ENCODE data around the gene CREBL2. TPM values are rescaled to one million over a fixed set of nuclear protein-coding genes. Genes with fewer than 3 reads are reported as not detected.

The CREBL2 gene
- total RNA-seq, 5 donors from 2014 or later (not counting 1 experiment from before 2014, with no cell fraction given), result 24.4 to 37.2 (median 33.8) TPM

GRCh38 chr12:12654691-12655460, 43.2 kb downstream of the CREBL2 start:
- H3K9me3 Mint-ChIP-seq, result peaks cover 0 to 12% (median 5%) of the 10 kb centered on the region in 3 donors
- H3K4me1 ChIP-seq (ENCODE audit: control insufficient read depth in 1 of 2, extremely low read depth in 1 of 2, insufficient read depth in 2 of 2, low read length in 2 of 2), result peaks cover 0 to 8% of the 10 kb centered on the region in 2 experiments
- ChIA-PET CTCF (interaction anchor here (0.7 to 2.7 kb wide), 18 partner anchors 9 to 864 kb away, joined by 3 to 20 read pairs (median 4); partner anchors contain the start of gene DUSP16 (in 1 of the 2)), POLR2A (interaction anchor here (0.6 kb wide), 2 partner anchors 92 to 114 kb away, joined by 3 read pairs; no protein-coding TSS in a partner anchor)
- ATAC-seq (replicated peaks in 1 of 4) (no peak), DNase-seq (no peak)
- no peaks in the 10 kb centered on the region for H3K9me3 ChIP-seq
- H3K27ac Mint-ChIP-seq, result no peak overlapping the region
- H3K27me3 ChIP-seq (replicated peaks in 1 of 2; ENCODE audit: control insufficient read depth in 2 of 2, extremely low read depth in 1 of 2, insufficient read depth in 2 of 2, low read length in 1 of 2), result no peaks in the 10 kb centered on the region
- no CpG with 5 or more reads among the region's 3 CpGs for WGBS (ENCODE audit: insufficient coverage)
- H3K36me3 ChIP-seq (ENCODE audit: control insufficient read depth in 2 of 2, extremely low read depth in 1 of 2, insufficient read depth in 1 of 2, low read length in 1 of 2), result peaks cover 0 to 2% of the 10 kb centered on the region in 2 donors
- no peak overlapping the region for H3K4me3 Mint-ChIP-seq
- H3K27me3 Mint-ChIP-seq, result no peaks in the 10 kb centered on the region
- H3K4me3 ChIP-seq (ENCODE audit: control insufficient read depth in 1 of 2, extremely low read depth in 1 of 2, low read length in 1 of 2), result no peak overlapping the region
- peaks cover 3% of the 10 kb centered on the region for H3K36me3 Mint-ChIP-seq
- no peak overlapping the region for H3K27ac ChIP-seq (ENCODE audit: low read length)
- peaks cover 12 to 13% (median 13%) of the 10 kb centered on the region in 3 donors for H3K4me1 Mint-ChIP-seq

DNA sequence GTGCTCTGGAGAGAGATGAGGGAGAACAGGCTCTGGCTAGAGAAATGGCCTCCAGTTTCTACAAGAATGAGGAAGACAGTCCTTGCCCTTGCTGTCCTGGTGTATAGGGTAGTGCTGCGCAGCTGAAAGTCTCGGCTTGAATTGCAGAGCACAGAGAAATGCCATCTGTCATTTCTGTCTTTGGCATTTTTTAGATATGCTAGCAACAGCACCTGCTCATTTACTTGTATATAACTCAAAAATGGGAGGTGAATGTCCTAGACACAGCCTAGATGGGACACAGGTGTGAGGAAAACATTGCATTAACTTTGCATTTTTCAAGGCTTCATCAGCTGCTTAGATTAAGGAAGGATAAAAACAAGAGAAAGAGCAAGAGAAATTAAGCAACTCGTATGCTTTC, 48.5 kb downstream of the CREBL2 start:
- H3K9me3 Mint-ChIP-seq, result no peaks in the 10 kb centered on the region
- POLR2A ChIA-PET, result interaction anchor here in 1 of 2 donors (0.6 kb wide), 1 partner anchor 188 kb away, joined by 12 read pairs; no protein-coding TSS in a partner anchor
- DNase-seq (no peak), ATAC-seq (replicated peaks in 1 of 4) (no peak)
- H3K27me3 Mint-ChIP-seq, result no peaks in the 10 kb centered on the region
- CTCF ChIA-PET, result interaction anchor here in 1 of 2 donors (0.6 kb wide), 1 partner anchor 326 kb away, joined by 4 read pairs; no protein-coding TSS in a partner anchor
- H3K4me1 Mint-ChIP-seq, result peaks cover 7% of the 10 kb centered on the region in 3 donors
- H3K4me3 Mint-ChIP-seq, result no peak overlapping the region
- no CpG with 5 or more reads among the region's 3 CpGs for whole genome bisulfite sequencing (ENCODE audit: insufficient coverage)
- Histone ChIP-seq H3K27ac (ENCODE audit: low read length) (no peak overlapping the region), H3K9me3 (no peaks in the 10 kb centered on the region), H3K4me3 (ENCODE audit: control insufficient read depth in 1 of 2, extremely low read depth in 1 of 2, low read length in 1 of 2) (no peak overlapping the region), H3K36me3 (ENCODE audit: control insufficient read depth in 2 of 2, extremely low read depth in 1 of 2, insufficient read depth in 1 of 2, low read length in 1 of 2) (no peaks in the 10 kb centered on the region), H3K27me3 (replicated peaks in 1 of 2; ENCODE audit: control insufficient read depth in 2 of 2, extremely low read depth in 1 of 2, insufficient read depth in 2 of 2, low read length in 1 of 2) (no peaks in the 10 kb centered on the region), H3K4me1 (ENCODE audit: control insufficient read depth in 1 of 2, extremely low read depth in 1 of 2, insufficient read depth in 2 of 2, low read length in 2 of 2) (peaks cover 0 to 8% of the 10 kb centered on the region in 2 experiments)
- peaks cover 10% of the 10 kb centered on the region for H3K36me3 Mint-ChIP-seq
- no peak overlapping the region for H3K27ac Mint-ChIP-seq

- ATAC-seq (replicated peaks in 1 of 4) (no peak), DNase-seq (no peak)
- Mint-ChIP-seq H3K36me3 (peaks cover 10% of the 10 kb centered on the region), H3K4me1 (no peaks in the 10 kb centered on the region), H3K27me3 (no peaks in the 10 kb centered on the region), H3K27ac (no peak overlapping the region), H3K4me3 (no peak overlapping the region), H3K9me3 (no peaks in the 10 kb centered on the region)
- Histone ChIP-seq H3K9me3 (no peaks in the 10 kb centered on the region), H3K36me3 (ENCODE audit: control insufficient read depth in 2 of 2, extremely low read depth in 1 of 2, insufficient read depth in 1 of 2, low read length in 1 of 2) (no peaks in the 10 kb centered on the region), H3K4me1 (ENCODE audit: control insufficient read depth in 1 of 2, extremely low read depth in 1 of 2, insufficient read depth in 2 of 2, low read length in 2 of 2) (peaks cover 0 to under 1% of the 10 kb centered on the region in 2 experiments), H3K4me3 (ENCODE audit: control insufficient read depth in 1 of 2, extremely low read depth in 1 of 2, low read length in 1 of 2) (no peak overlapping the region), H3K27ac (ENCODE audit: low read length) (no peak overlapping the region), H3K27me3 (replicated peaks in 1 of 2; ENCODE audit: control insufficient read depth in 2 of 2, extremely low read depth in 1 of 2, insufficient read depth in 2 of 2, low read length in 1 of 2) (no peaks in the 10 kb centered on the region)
- CTCF ChIA-PET, result interaction anchor here in 1 of 2 donors (0.6 kb wide), 1 partner anchor 1740 kb away, joined by 3 read pairs; no protein-coding TSS in a partner anchor
- WGBS (ENCODE audit: insufficient coverage), result 90% methylated on average over 2 of the region's 7 CpGs
- POLR2A ChIA-PET, result interaction anchor here in 1 of 2 donors (0.6 to 1.0 kb wide), 2 partner anchors 114 to 784 kb away, joined by 3 to 14 read pairs; no protein-coding TSS in a partner anchor
These were observed 49.6 kb downstream of the CREBL2 start for GRCh38 chr12:12661086-12661856.

- Histone ChIP-seq H3K4me1 (ENCODE audit: control insufficient read depth in 1 of 2, extremely low read depth in 1 of 2, insufficient read depth in 2 of 2, low read length in 2 of 2) (no peaks in the 10 kb centered on the region), H3K27ac (ENCODE audit: low read length) (no peak overlapping the region), H3K36me3 (ENCODE audit: control insufficient read depth in 2 of 2, extremely low read depth in 1 of 2, insufficient read depth in 1 of 2, low read length in 1 of 2) (no peaks in the 10 kb centered on the region), H3K27me3 (replicated peaks in 1 of 2; ENCODE audit: control insufficient read depth in 2 of 2, extremely low read depth in 1 of 2, insufficient read depth in 2 of 2, low read length in 1 of 2) (no peaks in the 10 kb centered on the region), H3K9me3 (no peaks in the 10 kb centered on the region), H3K4me3 (ENCODE audit: control insufficient read depth in 1 of 2, extremely low read depth in 1 of 2, low read length in 1 of 2) (no peak overlapping the region)
- CTCF ChIA-PET, result interaction anchor here in 1 of 2 donors (0.6 to 0.7 kb wide), 2 partner anchors 22 to 154 kb away, joined by 3 read pairs; no protein-coding TSS in a partner anchor
- H3K36me3 Mint-ChIP-seq, result peaks cover 10% of the 10 kb centered on the region
- WGBS (ENCODE audit: insufficient coverage), result 96% methylated on average over 3 of the region's 15 CpGs
- POLR2A ChIA-PET, result interaction anchor here (0.6 to 0.7 kb wide), 4 partner anchors 18 to 305 kb away, joined by 3 to 10 read pairs (median 3); no protein-coding TSS in a partner anchor
- H3K27ac Mint-ChIP-seq, result no peak overlapping the region
- H3K4me3 Mint-ChIP-seq, result no peak overlapping the region
- no peaks in the 10 kb centered on the region for H3K4me1 Mint-ChIP-seq
- H3K27me3 Mint-ChIP-seq, result no peaks in the 10 kb centered on the region
- DNase-seq (no peak), ATAC-seq (replicated peaks in 1 of 4) (no peak)
- H3K9me3 Mint-ChIP-seq, result no peaks in the 10 kb centered on the region
These were observed 52.1 kb downstream of the CREBL2 start for GRCh38 chr12:12663644-12664294.

DNA sequence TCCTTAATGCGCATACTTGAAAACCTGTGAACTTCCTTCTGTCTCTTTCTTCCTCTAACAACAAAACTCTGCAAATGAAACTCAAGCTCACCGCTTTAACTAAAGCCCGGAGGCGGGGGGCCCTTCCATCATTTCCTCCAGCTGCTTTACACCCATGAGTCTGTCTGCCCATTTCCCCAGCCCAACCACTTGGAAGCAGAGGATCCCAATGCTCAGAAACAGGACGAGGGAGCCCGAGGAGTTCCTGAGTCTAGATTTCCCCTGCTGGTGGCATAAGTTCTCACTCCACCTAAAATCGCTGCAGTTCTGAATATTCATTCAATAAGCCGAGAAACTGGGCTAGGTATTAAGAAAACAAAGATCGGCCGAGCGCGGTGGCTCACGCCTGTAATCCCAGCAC, 53.5 kb downstream of the CREBL2 start:
- CTCF ChIA-PET, result interaction anchor here (0.6 to 0.7 kb wide), 3 partner anchors 72 to 154 kb away, joined by 4 to 8 read pairs (median 4); no protein-coding TSS in a partner anchor
- WGBS (ENCODE audit: insufficient coverage), result 75% methylated on average over 4 of the region's 13 CpGs
- no peaks in the 10 kb centered on the region for H3K9me3 Mint-ChIP-seq
- POLR2A ChIA-PET, result no interaction called here
- peaks cover 10% of the 10 kb centered on the region for H3K36me3 Mint-ChIP-seq
- DNase-seq, result no peak
- no peak for ATAC-seq (replicated peaks in 1 of 4)
- no peak overlapping the region for H3K4me3 ChIP-seq (ENCODE audit: control insufficient read depth in 1 of 2, extremely low read depth in 1 of 2, low read length in 1 of 2)
- H3K4me1 Mint-ChIP-seq, result peaks cover 0 to 2% (median 0%) of the 10 kb centered on the region in 3 donors
- no peaks in the 10 kb centered on the region for H3K4me1 ChIP-seq (ENCODE audit: control insufficient read depth in 1 of 2, extremely low read depth in 1 of 2, insufficient read depth in 2 of 2, low read length in 2 of 2)
- no peak overlapping the region for H3K4me3 Mint-ChIP-seq
- H3K27ac ChIP-seq (ENCODE audit: low read length), result no peak overlapping the region
- H3K36me3 ChIP-seq (ENCODE audit: control insufficient read depth in 2 of 2, extremely low read depth in 1 of 2, insufficient read depth in 1 of 2, low read length in 1 of 2), result no peaks in the 10 kb centered on the region
- H3K27me3 ChIP-seq (replicated peaks in 1 of 2; ENCODE audit: control insufficient read depth in 2 of 2, extremely low read depth in 1 of 2, insufficient read depth in 2 of 2, low read length in 1 of 2), result no peaks in the 10 kb centered on the region
- H3K27me3 Mint-ChIP-seq, result no peaks in the 10 kb centered on the region
- H3K27ac Mint-ChIP-seq, result no peak overlapping the region
- H3K9me3 ChIP-seq, result no peaks in the 10 kb centered on the region
